Inferior parietal cortex (tissue), 1 donor: ENCODE results near the gene CFAP77.

Experiments
- DNase-seq: peaks from one replicate; pipeline ENCODE4 v3.0.0-alpha.2; 2016; ENCODE audit errors: extremely low spot score

The CFAP77 gene

DNA sequence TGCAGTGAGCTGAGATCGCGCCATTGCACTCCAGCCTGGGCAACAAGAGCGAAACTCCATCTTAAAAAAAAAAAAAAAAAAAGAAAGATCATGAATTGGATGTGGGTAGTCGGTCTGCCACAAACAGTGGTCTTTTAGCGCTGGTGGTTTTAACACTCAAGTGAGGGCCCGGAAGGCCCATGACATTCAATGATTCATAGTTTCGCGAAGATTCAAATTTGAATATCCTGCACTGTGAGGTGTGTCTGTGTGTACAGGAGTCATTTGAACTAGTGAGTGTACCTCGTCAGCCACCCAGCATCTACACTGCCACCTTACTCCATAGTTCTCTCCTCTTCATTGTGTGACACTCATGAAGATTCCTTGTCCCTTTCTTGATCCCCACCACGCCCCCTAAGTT lies 41.3 kb downstream of the CFAP77 start:
- no peak for DNase-seq

DNA sequence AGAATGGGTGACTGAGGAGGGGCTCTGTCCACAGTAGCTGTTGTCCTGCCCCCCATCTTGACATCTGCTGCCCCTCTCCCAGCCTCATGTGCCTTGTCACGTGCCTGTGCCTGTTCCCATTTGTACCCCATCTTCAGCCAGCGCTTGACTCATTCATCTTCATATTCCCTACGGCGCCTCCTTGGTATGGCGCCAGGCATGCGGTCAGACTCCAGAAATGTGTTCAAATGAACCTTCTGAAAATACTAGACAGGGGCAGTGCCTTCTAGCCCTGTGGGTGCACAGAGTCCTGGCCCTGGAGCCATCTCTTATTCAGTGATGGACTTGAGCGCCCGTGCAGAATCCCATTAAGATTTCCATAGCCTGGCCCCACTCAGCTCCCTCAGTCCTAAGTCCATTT lies 46.2 kb downstream of the CFAP77 start:
- no peak for DNase-seq

GRCh38 chr9:132457504-132458236 lies 47.7 kb downstream of the CFAP77 start:
- no peak for DNase-seq

GRCh38 chr9:132458432-132458831 lies 48.4 kb downstream of the CFAP77 start:
- DNase-seq = no peak

- DNase-seq = no peak
These were observed 49.6 kb downstream of the CFAP77 start for GRCh38 chr9:132459661-132460060.

- DNase-seq = no peak
These were observed 50.2 kb downstream of the CFAP77 start for GRCh38 chr9:132460240-132460639.

GRCh38 chr9:132461281-132461896 lies 51.4 kb downstream of the CFAP77 start:
- DNase-seq = no peak

DNA sequence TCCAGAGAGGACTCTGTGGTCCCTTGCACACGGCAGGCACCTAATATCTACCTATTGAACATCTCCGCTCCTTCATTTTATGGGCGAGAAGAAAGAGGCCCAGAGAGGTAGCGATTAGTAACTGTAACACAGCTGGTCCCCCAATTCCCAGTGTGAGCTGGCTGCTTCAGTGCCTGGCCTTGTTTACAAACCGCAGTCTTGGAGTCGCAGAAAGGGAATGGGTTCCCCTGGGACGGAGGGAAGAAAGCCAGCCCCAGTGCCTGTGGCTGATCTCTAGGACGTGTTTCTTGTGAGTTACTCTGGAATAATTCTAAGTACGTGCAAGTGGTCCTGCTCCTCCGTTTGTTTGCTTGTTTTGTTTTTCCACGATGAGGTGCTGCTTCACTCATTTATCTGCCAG lies 52.0 kb downstream of the CFAP77 start:
- no peak for DNase-seq

- no peak for DNase-seq
These were observed 54.5 kb downstream of the CFAP77 start for GRCh38 chr9:132464547-132464946.

- no peak for DNase-seq
These were observed 55.2 kb downstream of the CFAP77 start for GRCh38 chr9:132465131-132465635.

GRCh38 chr9:132472199-132472598 lies 62.2 kb downstream of the CFAP77 start:
- DNase-seq = no peak

- no peak for DNase-seq
These were observed 62.6 kb downstream of the CFAP77 start for GRCh38 chr9:132472599-132472998.

DNA sequence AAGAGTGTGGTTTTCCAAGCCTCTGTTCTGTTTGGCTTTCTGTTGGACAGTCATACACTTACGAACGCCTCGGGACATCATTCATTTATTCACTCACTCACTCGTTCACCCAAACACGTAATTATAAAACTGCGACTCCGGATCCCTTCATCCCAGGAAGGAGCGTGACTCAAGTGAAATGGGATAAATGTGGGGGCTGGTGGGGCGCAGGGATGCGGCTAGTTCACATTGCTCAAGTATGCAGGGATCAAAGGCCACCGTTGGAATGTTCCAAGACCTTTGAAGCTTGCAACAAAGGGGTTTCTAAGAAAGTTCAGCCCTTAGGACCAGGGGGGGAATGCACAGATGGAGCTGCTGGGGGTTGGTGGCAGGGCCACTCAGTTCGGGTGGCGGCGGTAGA lies 64.2 kb downstream of the CFAP77 start:
- DNase-seq = no peak

- DNase-seq = no peak
These were observed 68.5 kb downstream of the CFAP77 start for GRCh38 chr9:132478353-132479050.

DNA sequence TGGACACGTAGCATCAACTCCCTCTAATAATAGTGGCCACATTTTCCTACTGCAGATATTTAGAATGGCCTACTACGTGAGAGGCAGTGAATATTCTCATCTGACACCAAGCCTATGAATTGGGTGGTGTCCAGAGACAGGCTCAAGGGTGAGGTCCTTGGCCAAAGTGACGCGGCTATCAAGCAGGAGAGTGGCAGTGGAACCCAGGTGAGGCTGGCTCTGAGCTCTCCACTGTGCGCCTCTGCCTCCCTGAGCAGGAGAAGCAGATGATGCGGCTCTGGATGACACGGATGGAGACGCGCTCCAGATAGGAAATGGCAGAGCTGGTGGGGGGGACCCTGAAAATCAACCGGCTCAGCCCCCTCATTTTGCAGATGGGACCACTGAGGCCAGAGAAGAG lies 69.7 kb downstream of the CFAP77 start:
- no peak for DNase-seq

- no peak for DNase-seq
These were observed 71.2 kb downstream of the CFAP77 start for GRCh38 chr9:132481053-132481849.

GRCh38 chr9:132482196-132482813 lies 72.3 kb downstream of the CFAP77 start:
- DNase-seq = no peak

DNA sequence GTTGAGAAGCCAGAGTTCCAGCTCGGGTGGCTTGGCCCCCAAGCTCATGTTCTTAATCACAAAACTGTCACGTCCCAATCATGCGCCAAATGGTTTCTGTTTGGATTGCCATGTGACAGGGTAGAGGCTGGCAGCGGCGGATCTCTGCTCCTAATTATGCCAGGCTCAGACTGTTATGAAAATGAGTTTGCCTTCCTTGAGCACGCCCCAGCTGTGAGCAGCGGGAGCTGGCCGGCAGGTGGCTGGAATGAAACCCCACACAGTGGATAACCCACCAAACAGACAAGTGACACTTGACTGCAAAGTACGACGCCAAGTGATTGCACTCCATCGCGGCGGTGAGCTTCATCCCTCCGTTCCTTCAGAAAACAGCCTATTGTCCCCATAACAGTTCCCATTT lies 75.4 kb downstream of the CFAP77 start:
- DNase-seq = no peak

DNA sequence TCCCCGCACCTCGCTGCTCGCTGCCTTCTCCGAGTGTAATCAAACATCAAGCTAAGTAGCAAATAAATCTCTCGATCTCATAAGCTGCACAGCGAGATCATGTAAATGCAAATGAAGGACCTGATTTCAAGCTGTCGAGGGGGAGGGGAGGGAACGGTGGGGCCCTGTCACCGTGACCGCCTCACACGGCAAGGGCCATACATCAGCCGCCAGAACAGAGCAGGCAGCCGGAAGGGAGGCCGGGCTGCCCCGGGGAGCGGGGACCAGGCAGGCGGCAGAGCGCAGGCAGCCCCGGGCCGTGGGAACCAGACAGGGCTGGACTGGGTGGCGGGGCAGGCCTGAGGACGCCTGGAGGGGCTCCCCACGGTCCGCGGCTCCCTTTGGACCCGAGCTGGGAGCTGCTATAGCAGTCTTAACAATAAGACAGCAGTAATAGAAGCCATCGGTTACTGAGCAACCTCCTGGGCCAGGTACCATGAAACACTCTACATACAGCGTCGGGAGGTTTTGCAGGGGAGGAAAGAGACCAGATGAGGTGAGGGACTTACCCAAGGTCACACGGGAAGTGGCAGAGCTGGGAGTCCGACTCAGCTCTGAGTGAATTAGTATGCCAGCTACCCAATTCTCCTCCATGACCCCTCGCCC lies 76.8 kb downstream of the CFAP77 start:
- no peak for DNase-seq

- DNase-seq = no peak
These were observed 77.4 kb downstream of the CFAP77 start for GRCh38 chr9:132487351-132487791.

- no peak for DNase-seq
These were observed 78.0 kb downstream of the CFAP77 start for GRCh38 chr9:132487980-132488535.
